ENCODE data around the gene TMEM117. TPM values are rescaled to one million over a fixed set of nuclear protein-coding genes. Genes with fewer than 3 reads are reported as not detected.

TMEM117 gene
- total RNA-seq, 2 experiments from 2014 or later: 0.50 to 0.63 TPM

GRCh38 chr12:43914391-43914790 is 78.5 kb downstream of the TMEM117 start:
- no peaks in the 10 kb centered on the region for H3K9me3 Mint-ChIP-seq (ENCODE audit: low read depth)
- H3K27me3 Mint-ChIP-seq: no peaks in the 10 kb centered on the region
- H3K27ac Mint-ChIP-seq: no peak overlapping the region
- no peak overlapping the region for H3K4me3 Mint-ChIP-seq
- H3K36me3 Mint-ChIP-seq: no peaks in the 10 kb centered on the region
- no peak for ATAC-seq
- CTCF ChIA-PET: no interaction called here
- no peaks in the 10 kb centered on the region for H3K4me1 Mint-ChIP-seq
- DNase-seq: no peak

DNA sequence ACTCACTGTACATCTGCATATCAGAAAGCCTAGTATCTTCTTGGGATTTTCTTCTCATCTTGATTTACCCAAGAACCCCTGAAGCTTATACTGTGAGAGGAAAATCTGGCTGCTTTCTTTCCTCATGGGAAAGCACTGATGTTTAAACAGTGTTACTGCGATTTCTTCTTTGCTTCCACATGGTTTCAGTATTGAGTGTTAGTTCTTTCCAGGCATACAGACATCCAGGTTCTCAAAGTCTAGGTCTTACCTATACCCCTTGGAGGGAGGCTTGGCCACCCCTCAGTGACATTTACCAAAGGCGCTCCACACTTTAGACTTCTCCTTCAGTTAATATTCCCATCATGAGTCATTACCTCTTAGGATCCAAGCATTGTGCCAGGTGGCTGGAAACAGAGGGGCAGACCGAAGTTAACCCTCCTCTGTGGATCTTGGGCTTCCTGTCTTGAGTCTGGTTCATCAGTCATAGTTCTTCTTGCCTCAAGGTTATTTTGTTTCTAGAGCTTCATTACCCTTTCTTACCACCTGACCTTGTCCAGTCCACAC is 79.1 kb downstream of the TMEM117 start:
- no peaks in the 10 kb centered on the region for H3K27me3 Mint-ChIP-seq
- no peak overlapping the region for H3K4me3 Mint-ChIP-seq
- H3K27ac Mint-ChIP-seq: no peak overlapping the region
- ATAC-seq (no peak), DNase-seq (no peak)
- CTCF ChIA-PET: no interaction called here
- H3K4me1 Mint-ChIP-seq: no peaks in the 10 kb centered on the region
- no peaks in the 10 kb centered on the region for H3K9me3 Mint-ChIP-seq (ENCODE audit: low read depth)
- no peaks in the 10 kb centered on the region for H3K36me3 Mint-ChIP-seq

DNA sequence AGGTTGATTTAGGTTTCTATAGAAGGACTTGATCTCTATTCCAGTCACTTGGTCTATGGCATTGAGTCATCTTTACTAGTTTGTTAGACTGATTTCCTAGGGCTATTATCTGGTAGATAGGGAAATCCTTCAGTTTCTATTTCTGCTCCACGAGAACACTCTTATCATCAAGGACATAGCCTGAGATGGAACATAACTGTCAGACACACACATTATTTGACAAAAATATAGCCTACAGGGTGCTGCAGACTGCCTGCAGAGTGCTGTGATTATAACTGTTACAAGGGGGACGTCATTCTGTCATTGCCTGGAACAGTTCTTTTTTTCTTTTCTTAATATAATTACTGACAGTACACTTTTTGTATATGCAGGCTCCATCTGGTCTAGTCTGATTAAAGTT is 82.0 kb downstream of the TMEM117 start:
- no peaks in the 10 kb centered on the region for H3K9me3 Mint-ChIP-seq (ENCODE audit: low read depth)
- CTCF ChIA-PET: no interaction called here
- no peak overlapping the region for H3K4me3 Mint-ChIP-seq
- H3K27me3 Mint-ChIP-seq: no peaks in the 10 kb centered on the region
- H3K36me3 Mint-ChIP-seq: no peaks in the 10 kb centered on the region
- ATAC-seq: no peak
- no peak for DNase-seq
- no peaks in the 10 kb centered on the region for H3K4me1 Mint-ChIP-seq
- no peak overlapping the region for H3K27ac Mint-ChIP-seq

GRCh38 chr12:43921666-43922337 is 85.9 kb downstream of the TMEM117 start:
- ATAC-seq (no peak), DNase-seq (no peak)
- Mint-ChIP-seq H3K27me3 (no peaks in the 10 kb centered on the region), H3K4me1 (no peaks in the 10 kb centered on the region), H3K4me3 (no peak overlapping the region), H3K27ac (no peak overlapping the region), H3K9me3 (ENCODE audit: low read depth) (no peaks in the 10 kb centered on the region), H3K36me3 (no peaks in the 10 kb centered on the region)
- CTCF ChIA-PET: interaction anchor here (0.5 to 0.6 kb wide), 2 partner anchors 39 to 474 kb away, joined by 3 read pairs; no protein-coding TSS in a partner anchor

- no peak for ATAC-seq
- DNase-seq: no peak
- peaks cover 3% of the 10 kb centered on the region for H3K36me3 Mint-ChIP-seq
- H3K27ac Mint-ChIP-seq: no peak overlapping the region
- no peak overlapping the region for H3K4me3 Mint-ChIP-seq
- H3K4me1 Mint-ChIP-seq: no peaks in the 10 kb centered on the region
- H3K9me3 Mint-ChIP-seq (ENCODE audit: low read depth): peaks cover 3% of the 10 kb centered on the region
- no peaks in the 10 kb centered on the region for H3K27me3 Mint-ChIP-seq
- CTCF ChIA-PET: no interaction called here
Observed at GRCh38 chr12:43930032-43930431, 94.2 kb downstream of the TMEM117 start.

GRCh38 chr12:43931187-43931586 is 95.3 kb downstream of the TMEM117 start:
- Mint-ChIP-seq H3K4me1 (no peaks in the 10 kb centered on the region), H3K27me3 (no peaks in the 10 kb centered on the region), H3K27ac (no peak overlapping the region), H3K36me3 (peaks cover 3% of the 10 kb centered on the region), H3K4me3 (no peak overlapping the region), H3K9me3 (ENCODE audit: low read depth) (peaks cover 3% of the 10 kb centered on the region)
- no peak for ATAC-seq
- no peak for DNase-seq
- CTCF ChIA-PET: no interaction called here

DNA sequence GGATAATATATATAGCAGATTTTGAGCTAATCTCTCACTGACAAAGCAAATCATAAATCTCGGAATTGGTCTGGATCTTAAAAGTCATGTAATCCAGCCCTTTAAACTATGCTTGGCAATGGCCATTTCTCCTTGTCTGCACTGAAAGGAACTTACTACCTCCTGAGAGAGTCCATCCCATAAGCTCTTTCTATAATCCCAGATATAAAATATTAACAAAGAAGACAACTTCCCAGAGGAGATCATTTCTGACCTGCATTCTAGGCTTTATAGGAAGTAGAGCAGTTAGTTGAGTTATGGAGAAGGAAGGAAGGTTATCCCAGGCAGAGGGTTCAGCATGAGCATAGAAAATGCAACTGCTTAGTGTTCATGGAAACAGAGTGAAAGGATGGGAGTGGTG is 99.7 kb downstream of the TMEM117 start:
- CTCF ChIA-PET: no interaction called here
- H3K27ac Mint-ChIP-seq: no peak overlapping the region
- no peak for DNase-seq
- no peak for ATAC-seq
- peaks cover 3% of the 10 kb centered on the region for H3K36me3 Mint-ChIP-seq
- no peak overlapping the region for H3K4me3 Mint-ChIP-seq
- no peaks in the 10 kb centered on the region for H3K4me1 Mint-ChIP-seq
- no peaks in the 10 kb centered on the region for H3K27me3 Mint-ChIP-seq
- no peaks in the 10 kb centered on the region for H3K9me3 Mint-ChIP-seq (ENCODE audit: low read depth)

DNA sequence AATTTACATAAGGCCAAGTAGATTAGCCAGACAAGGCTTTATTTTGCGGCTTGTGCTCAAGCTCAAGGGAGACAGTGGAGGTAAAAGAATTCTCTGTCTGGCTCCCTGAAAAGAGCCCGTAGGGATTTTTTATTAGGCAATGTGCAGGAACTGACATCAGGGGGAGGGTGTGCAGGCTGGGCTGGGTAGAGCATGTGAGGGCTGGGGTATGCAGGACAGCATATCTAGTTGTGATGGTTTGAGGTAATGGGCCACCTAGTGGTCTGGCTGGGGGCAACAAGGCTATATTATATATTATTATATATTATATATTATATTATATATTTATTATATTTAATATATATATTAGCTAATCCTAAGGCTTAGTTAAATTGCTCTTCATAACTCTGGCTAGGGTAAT is 102.1 kb downstream of the TMEM117 start:
- DNase-seq (no peak), ATAC-seq (no peak)
- H3K27me3 Mint-ChIP-seq: no peaks in the 10 kb centered on the region
- H3K36me3 Mint-ChIP-seq: no peaks in the 10 kb centered on the region
- CTCF ChIA-PET: interaction anchor here (1.7 kb wide), 1 partner anchor 18 kb away, joined by 4 read pairs; no protein-coding TSS in a partner anchor
- H3K27ac Mint-ChIP-seq: no peak overlapping the region
- H3K4me3 Mint-ChIP-seq: no peak overlapping the region
- H3K4me1 Mint-ChIP-seq: no peaks in the 10 kb centered on the region
- no peaks in the 10 kb centered on the region for H3K9me3 Mint-ChIP-seq (ENCODE audit: low read depth)

DNA sequence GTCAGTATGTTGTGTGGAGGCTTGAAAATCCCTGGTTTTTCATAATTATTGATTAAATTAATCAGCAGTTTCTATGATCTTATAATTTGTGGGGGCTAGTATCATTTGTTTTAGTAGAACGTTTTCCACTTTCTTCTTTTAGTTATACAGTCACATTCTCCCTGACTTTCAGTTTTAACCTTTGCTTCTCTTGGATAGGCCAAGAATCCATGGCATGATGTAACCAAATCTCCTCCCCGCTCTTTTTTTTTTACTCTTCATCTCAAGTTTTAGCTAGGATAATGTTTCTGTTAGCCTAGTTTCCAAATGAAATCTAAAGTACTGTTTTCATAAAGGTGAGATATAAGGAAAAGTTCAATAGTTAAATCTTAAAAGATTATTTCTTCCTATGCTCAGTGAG is 106.5 kb downstream of the TMEM117 start:
- Mint-ChIP-seq H3K4me1 (no peaks in the 10 kb centered on the region), H3K27ac (no peak overlapping the region), H3K27me3 (no peaks in the 10 kb centered on the region), H3K9me3 (ENCODE audit: low read depth) (no peaks in the 10 kb centered on the region), H3K36me3 (no peaks in the 10 kb centered on the region), H3K4me3 (no peak overlapping the region)
- ATAC-seq (no peak), DNase-seq (no peak)
- CTCF ChIA-PET: no interaction called here

DNA sequence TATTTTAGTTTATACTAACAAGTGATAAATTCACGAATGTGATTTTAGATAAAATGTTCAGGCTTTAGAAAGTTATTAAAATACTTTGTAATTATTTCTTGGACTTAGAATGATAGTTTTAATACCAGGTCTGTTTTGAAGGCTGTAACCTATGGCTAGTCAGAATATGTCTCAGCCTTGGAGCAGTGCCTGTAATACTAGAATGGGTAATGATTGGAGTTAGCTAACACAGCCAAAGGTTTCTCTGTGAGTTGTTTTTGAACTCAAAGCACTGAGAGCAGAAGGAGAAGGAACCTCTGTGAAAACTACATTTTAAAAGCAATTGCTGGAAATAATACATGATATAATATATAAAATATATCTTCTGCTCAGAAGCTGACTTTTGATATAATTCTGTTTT is 110.1 kb downstream of the TMEM117 start:
- no peak for DNase-seq
- Mint-ChIP-seq H3K27me3 (no peaks in the 10 kb centered on the region), H3K9me3 (ENCODE audit: low read depth) (no peaks in the 10 kb centered on the region), H3K4me1 (no peaks in the 10 kb centered on the region), H3K27ac (no peak overlapping the region), H3K4me3 (no peak overlapping the region), H3K36me3 (no peaks in the 10 kb centered on the region)
- ATAC-seq: no peak
- CTCF ChIA-PET: no interaction called here

DNA sequence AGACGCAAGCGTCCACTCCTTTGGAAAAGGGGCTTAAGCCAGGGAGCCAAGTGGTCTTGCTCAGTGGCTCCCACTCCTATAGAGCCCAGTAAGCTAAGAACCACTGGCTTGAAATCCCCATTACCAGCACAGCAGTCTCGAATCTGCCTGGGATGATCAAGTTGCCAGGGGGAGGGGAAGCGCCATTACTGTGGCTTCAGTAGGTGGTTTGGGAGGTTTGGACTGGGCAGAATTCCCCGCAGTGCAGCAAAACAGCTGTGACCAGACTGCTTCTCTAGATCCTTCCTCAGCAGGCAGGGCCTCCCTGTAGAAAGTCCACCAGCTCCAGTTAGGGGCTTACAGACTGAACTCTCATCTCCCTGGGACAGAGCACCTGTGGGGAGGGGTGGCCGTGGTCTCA is 115.4 kb downstream of the TMEM117 start:
- H3K4me1 Mint-ChIP-seq: peaks cover 14% of the 10 kb centered on the region
- ATAC-seq: no peak
- H3K27ac Mint-ChIP-seq: no peak overlapping the region
- CTCF ChIA-PET: no interaction called here
- peaks cover 8% of the 10 kb centered on the region for H3K36me3 Mint-ChIP-seq
- no peak overlapping the region for H3K4me3 Mint-ChIP-seq
- peaks cover 4% of the 10 kb centered on the region for H3K9me3 Mint-ChIP-seq (ENCODE audit: low read depth)
- no peaks in the 10 kb centered on the region for H3K27me3 Mint-ChIP-seq
- no peak for DNase-seq

GRCh38 chr12:43957732-43958372 is 122.0 kb downstream of the TMEM117 start:
- Mint-ChIP-seq H3K27ac (no peak overlapping the region), H3K4me1 (peaks cover 19% of the 10 kb centered on the region), H3K36me3 (peaks cover 3% of the 10 kb centered on the region), H3K4me3 (no peak overlapping the region), H3K9me3 (ENCODE audit: low read depth) (peaks cover 4% of the 10 kb centered on the region), H3K27me3 (no peaks in the 10 kb centered on the region)
- CTCF ChIA-PET: interaction anchor here (0.7 to 2.0 kb wide), 2 partner anchors 42 to 973 kb away, joined by 3 to 6 read pairs; no protein-coding TSS in a partner anchor
- DNase-seq (no peak), ATAC-seq (peak; percentile 51)

DNA sequence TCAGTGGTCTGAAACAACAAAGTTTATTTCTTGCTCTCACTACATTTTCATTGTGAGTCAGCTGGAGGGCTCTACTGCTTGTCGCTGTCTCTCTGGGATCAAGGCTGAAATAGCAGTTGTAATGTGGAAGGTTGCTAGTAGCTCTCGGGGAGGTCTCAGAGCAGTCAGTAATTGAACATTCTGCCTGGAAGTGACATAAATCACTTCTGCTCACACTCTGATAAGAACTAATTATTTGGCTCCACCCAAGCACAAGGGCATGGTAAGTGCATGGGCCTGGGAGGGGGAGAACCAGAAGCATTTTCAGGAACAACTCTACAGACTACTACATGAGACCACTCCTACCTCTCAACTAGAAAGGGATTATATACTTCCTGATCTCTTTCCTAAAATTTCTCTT is 128.2 kb downstream of the TMEM117 start:
- Mint-ChIP-seq H3K9me3 (ENCODE audit: low read depth) (no peaks in the 10 kb centered on the region), H3K36me3 (no peaks in the 10 kb centered on the region), H3K4me3 (no peak overlapping the region), H3K4me1 (no peaks in the 10 kb centered on the region), H3K27ac (no peak overlapping the region), H3K27me3 (no peaks in the 10 kb centered on the region)
- no peak for DNase-seq
- ATAC-seq: no peak
- CTCF ChIA-PET: no interaction called here

DNA sequence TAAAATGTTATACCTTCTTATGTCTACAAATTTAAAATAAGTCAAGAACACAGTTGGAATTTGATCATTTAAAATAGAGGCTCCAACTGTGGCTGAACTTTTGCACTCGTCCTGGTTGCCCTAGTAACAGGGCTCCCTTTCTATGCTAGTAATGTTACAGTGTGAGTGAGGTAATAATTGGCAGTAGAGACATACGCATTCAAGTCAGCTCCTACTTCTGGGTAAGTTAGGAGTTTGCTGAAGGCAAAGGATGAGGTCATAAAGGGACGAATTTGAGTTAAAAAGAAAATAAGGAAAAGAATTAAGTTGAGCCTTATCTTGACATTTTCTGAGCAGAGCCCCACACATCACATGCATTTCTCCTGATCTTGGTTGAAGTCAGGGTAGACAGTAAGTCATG is 129.1 kb downstream of the TMEM117 start:
- no peak for DNase-seq
- Mint-ChIP-seq H3K9me3 (ENCODE audit: low read depth) (no peaks in the 10 kb centered on the region), H3K4me1 (no peaks in the 10 kb centered on the region), H3K4me3 (no peak overlapping the region), H3K27me3 (no peaks in the 10 kb centered on the region), H3K36me3 (no peaks in the 10 kb centered on the region), H3K27ac (no peak overlapping the region)
- CTCF ChIA-PET: no interaction called here
- no peak for ATAC-seq

Measured in activated CD8-positive, alpha-beta memory T cell treated with anti-CD3 and anti-CD28 coated beads, Interleukin-2, amount 10 ng/mL, durations not matched to agents 7 days and 5 days (primary cell).